Vagina (tissue), 2 donors: ENCODE results near the gene MAML3.

Source experiments
- POLR2A ChIP-seq, 2 donors: fragments of 450-650 bp; IDR thresholded peaks; one replicate each; pipeline ENCODE4 v1.6.1; 2017; ENCODE audit warnings: antibody characterized with exemption in 2 of 2, mild to moderate bottlenecking in 2 of 2, moderate library complexity in 2 of 2
- POLR2AphosphoS5 ChIP-seq, 2 donors: sonication (generic); formaldehyde crosslinking; IDR thresholded peaks; one replicate each; pipeline ENCODE4 v1.9.0; 2017; ENCODE audit warnings: antibody characterized with exemption in 2 of 2, mild to moderate bottlenecking in 2 of 2, low read depth in 1 of 2; ENCODE audit not compliant: insufficient read depth in 1 of 2
- TF ChIP-seq, protein P1 (sequence below), 3 experiments: fragments of 450-650 bp in 2 of 3; fragments of 200-600 bp in 1 of 3; sonication (generic) in 1 of 3; IDR thresholded peaks; one replicate each; pipeline ENCODE4 v1.5.1; 2017 to 2019; ENCODE audit warnings: antibody characterized with exemption in 3 of 3, mild to moderate bottlenecking in 2 of 3, moderate library complexity in 2 of 3

GRCh38 chr4:139893801-139894200 lies 260.2 kb downstream of the MAML3 start:
- TF ChIP-seq POLR2A (IDR thresholded peaks at IDR 0.05) (no peak), POLR2AphosphoS5 (IDR thresholded peaks at IDR 0.05; ENCODE audit: insufficient read depth in 1 of 2, low read depth in 1 of 2) (no peak)
- TF ChIP-seq, protein P1, sequence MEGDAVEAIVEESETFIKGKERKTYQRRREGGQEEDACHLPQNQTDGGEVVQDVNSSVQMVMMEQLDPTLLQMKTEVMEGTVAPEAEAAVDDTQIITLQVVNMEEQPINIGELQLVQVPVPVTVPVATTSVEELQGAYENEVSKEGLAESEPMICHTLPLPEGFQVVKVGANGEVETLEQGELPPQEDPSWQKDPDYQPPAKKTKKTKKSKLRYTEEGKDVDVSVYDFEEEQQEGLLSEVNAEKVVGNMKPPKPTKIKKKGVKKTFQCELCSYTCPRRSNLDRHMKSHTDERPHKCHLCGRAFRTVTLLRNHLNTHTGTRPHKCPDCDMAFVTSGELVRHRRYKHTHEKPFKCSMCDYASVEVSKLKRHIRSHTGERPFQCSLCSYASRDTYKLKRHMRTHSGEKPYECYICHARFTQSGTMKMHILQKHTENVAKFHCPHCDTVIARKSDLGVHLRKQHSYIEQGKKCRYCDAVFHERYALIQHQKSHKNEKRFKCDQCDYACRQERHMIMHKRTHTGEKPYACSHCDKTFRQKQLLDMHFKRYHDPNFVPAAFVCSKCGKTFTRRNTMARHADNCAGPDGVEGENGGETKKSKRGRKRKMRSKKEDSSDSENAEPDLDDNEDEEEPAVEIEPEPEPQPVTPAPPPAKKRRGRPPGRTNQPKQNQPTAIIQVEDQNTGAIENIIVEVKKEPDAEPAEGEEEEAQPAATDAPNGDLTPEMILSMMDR (IDR thresholded peaks at IDR 0.05): no peak
